Psoas muscle (tissue), 8 donors: ENCODE data around the gene GK2. TPM values are rescaled to one million over a fixed set of nuclear protein-coding genes. Genes with fewer than 3 reads are reported as not detected.

ENCODE experiments used
- ATAC-seq, 4 donors: fragments of 200-7000 bp; cut with Tn5 transposase; one replicate each; pipeline ENCODE4 v1.9.1; 2020; ENCODE audit warnings: moderate library complexity in 3 of 4, mild to moderate bottlenecking in 2 of 4
- DNase-seq, 2 donors: peaks; one replicate each; pipeline ENCODE4 v3.0.0-alpha.2; 2020
- H3K27ac ChIP-seq: fragments of 200-600 bp; one replicate; pipeline ENCODE4 v1.8.0; 2022
- H3K27me3 ChIP-seq, 3 donors: fragments of 200-600 bp in 1 of 3; one replicate each; pipeline versions ENCODE4 v1.6.1 to v1.8.0; 2013 to 2022; ENCODE audit warnings: low read length in 2 of 3, mild to moderate bottlenecking in 2 of 3, moderate library complexity in 1 of 3; ENCODE audit not compliant: insufficient read depth in 3 of 3
- H3K36me3 ChIP-seq, 2 donors: fragments of 200-600 bp in 1 of 2; one replicate each; pipeline versions ENCODE4 v1.6.1 to v1.8.0; 2013 to 2022; ENCODE audit warnings: low read depth in 1 of 2, mild to moderate bottlenecking in 1 of 2, moderate library complexity in 1 of 2; ENCODE audit not compliant: insufficient read depth in 1 of 2
- H3K4me1 ChIP-seq: fragments of 200-600 bp; one replicate; pipeline ENCODE4 v1.8.0; 2022
- H3K4me3 ChIP-seq: fragments of 200-600 bp; one replicate; pipeline ENCODE4 v1.8.0; 2022; ENCODE audit warnings: mild to moderate bottlenecking
- H3K9me3 ChIP-seq: fragments of 200-600 bp; one replicate; pipeline ENCODE4 v1.8.0; 2022
- CTCF ChIP-seq: fragments of 200-600 bp; IDR thresholded peaks from one replicate; pipeline ENCODE4 v1.8.0; 2022; ENCODE audit warnings: antibody characterized with exemption
- WGBS, 3 donors: extraction: QIAGEN DNeasy Blood & Tissue Kit; methylation state at CpG; one replicate each; pipeline versions ENCODE4 v1.1.6 to v1.1.7; 2013; 5-methylcytosine and 5-hydroxymethylcytosine counted together
- intact Hi-C, 2 donors: fragments of 100-400 bp; cut with DNase I; formaldehyde crosslinking; loops; one replicate each; pipeline versions ENCODE4 v1.11.0 to v1.14.2; 2022
- polyA plus RNA-seq, 3 donors: library from polyadenylated mRNA; stranded (reverse); fragments of 200-250 nt; gene quantifications; one replicate each; pipeline ENCODE4 v1.2.3, GENCODE V29; 2013
- total RNA-seq, 4 donors: library from RNA; stranded (reverse); fragmentation: NEBNext Ultra II Directional in 2 of 4; extraction: Animal tissue kit (Norgen Biotek cat#: 25700) in 2 of 4; gene quantifications; one replicate each; pipeline versions ENCODE4 v1.2.1 to v1.2.4, GENCODE V29; 2021 to 2023
- donor health status: healthy with polysubstance abuse.
- donor health status: DM: no; HTN: no; CAD: no; lungs with moderate emphysema.
- donor health status: Bipolar disorder and iron deficiency.
- donor health status: healthy.
- donor health status: DM: yes; HTN: yes; CAD: no.
- donor health status: DM: no; HTN: no; CAD: no.
- donor health status: DM: no; HTN: no; CAD: no.
- donor health status: DM: yes; HTN: yes; CAD: no.

The GK2 gene
- total and polyA plus RNA-seq, 7 donors = not detected

GRCh38 chr4:79370026-79370425 lies 38.0 kb downstream of the GK2 start:
- Histone ChIP-seq H3K4me3 (no peak overlapping the region), H3K27me3 (no peaks in the 10 kb centered on the region), H3K36me3 (no peaks in the 10 kb centered on the region), H3K9me3 (no peaks in the 10 kb centered on the region), H3K4me1 (no peaks in the 10 kb centered on the region), H3K27ac (no peak overlapping the region)
- no peak for TF ChIP-seq CTCF
- intact Hi-C loops = no loop called here
- 26 to 35% (median 33%) methylated on average over 2 of the region's 2 CpGs for WGBS, 3 donors
- ATAC-seq (no peak), DNase-seq (no peak)

DNA sequence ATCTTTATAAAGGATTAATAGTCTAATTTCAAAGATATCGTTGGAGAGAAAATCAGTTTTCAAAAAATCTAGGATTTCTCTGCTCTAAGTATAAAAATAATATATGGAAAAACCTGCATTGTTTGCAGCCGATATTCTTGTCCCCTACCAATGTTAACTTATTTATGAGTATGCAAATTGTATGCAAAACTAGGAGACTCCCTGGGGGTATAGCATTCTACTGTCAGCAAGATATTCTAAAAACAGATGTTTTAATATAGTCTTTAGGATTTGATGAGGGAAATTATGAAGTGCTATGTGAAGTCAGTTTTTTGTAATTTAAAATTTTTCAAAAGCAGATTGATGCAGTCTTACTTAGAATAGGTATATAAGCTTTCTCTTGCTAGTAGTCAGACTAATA lies 40.9 kb downstream of the GK2 start:
- no peak for TF ChIP-seq CTCF
- intact Hi-C loops = no loop called here
- no peak for ATAC-seq

DNA sequence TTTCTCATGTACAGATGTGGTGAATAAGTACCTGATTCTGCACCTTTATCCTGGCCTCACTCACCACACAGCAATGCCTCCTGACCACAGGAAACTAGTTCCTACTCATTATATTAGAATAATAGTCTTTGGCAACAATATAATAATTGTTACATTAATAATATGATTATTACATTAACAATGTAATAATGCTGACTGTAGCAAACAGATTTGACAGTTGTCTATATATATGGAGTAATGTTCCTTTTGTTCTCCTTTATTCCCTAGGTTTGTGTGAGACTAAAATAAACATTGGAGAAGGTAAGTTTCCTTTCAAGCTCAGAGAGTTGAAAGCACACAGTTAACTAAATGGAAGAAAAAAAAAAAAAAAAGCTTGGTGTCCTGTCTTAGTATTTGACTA lies 41.6 kb downstream of the GK2 start:
- TF ChIP-seq CTCF = no peak
- H3K9me3 ChIP-seq = no peaks in the 10 kb centered on the region
- DNase-seq (no peak), ATAC-seq (no peak)
- H3K36me3 ChIP-seq = no peaks in the 10 kb centered on the region
- H3K27me3 ChIP-seq = no peaks in the 10 kb centered on the region
- H3K4me1 ChIP-seq = no peaks in the 10 kb centered on the region
- no peak overlapping the region for H3K27ac ChIP-seq
- no peak overlapping the region for H3K4me3 ChIP-seq
- intact Hi-C loops = no loop called here

More for the DNA sequence above, 40.9 kb downstream of the GK2 start:
- WGBS, 3 donors = 90 to 93% (median 91%) methylated on average over 2 of the region's 2 CpGs
- H3K9me3 ChIP-seq = no peaks in the 10 kb centered on the region
- no peak for DNase-seq
- no peak overlapping the region for H3K4me3 ChIP-seq
- no peak overlapping the region for H3K27ac ChIP-seq
- no peaks in the 10 kb centered on the region for H3K27me3 ChIP-seq
- no peaks in the 10 kb centered on the region for H3K36me3 ChIP-seq
- H3K4me1 ChIP-seq = no peaks in the 10 kb centered on the region

- Histone ChIP-seq H3K36me3 (no peaks in the 10 kb centered on the region), H3K4me3 (no peak overlapping the region), H3K27me3 (no peaks in the 10 kb centered on the region), H3K27ac (no peak overlapping the region), H3K9me3 (no peaks in the 10 kb centered on the region), H3K4me1 (no peaks in the 10 kb centered on the region)
- DNase-seq (no peak), ATAC-seq (no peak)
- intact Hi-C loops = no loop called here
- 67 to 68% (median 67%) methylated on average over 6 of the region's 6 CpGs for WGBS, 3 donors
- no peak for TF ChIP-seq CTCF
Observed at GRCh38 chr4:79364061-79364460, 44.0 kb downstream of the GK2 start.

- ATAC-seq (no peak), DNase-seq (no peak)
- Histone ChIP-seq H3K36me3 (no peaks in the 10 kb centered on the region), H3K9me3 (no peaks in the 10 kb centered on the region), H3K4me3 (no peak overlapping the region), H3K4me1 (no peaks in the 10 kb centered on the region), H3K27ac (no peak overlapping the region), H3K27me3 (no peaks in the 10 kb centered on the region)
- WGBS, 3 donors = 82 to 91% (median 84%) methylated on average over 4 of the region's 4 CpGs
- no peak for TF ChIP-seq CTCF
- intact Hi-C loops = no loop called here
Observed at GRCh38 chr4:79362626-79363025, 45.4 kb downstream of the GK2 start.
